GM19468 (cell line): ENCODE results near the gene APBA1.
"Not testable (repeated sequence)": the region's sequence is repeated elsewhere in the genome, so short reads cannot be mapped to it uniquely, and the experiment has no call there.

ENCODE experiments used
- ATAC-seq: cut with Tn5 transposase; IDR thresholded peaks from one replicate; pipeline ENCODE4 v1.9.1; 2021; ENCODE audit warnings: mild to moderate bottlenecking, moderate library complexity, moderate number of reproducible peaks; ENCODE audit not compliant: unreplicated experiment; ENCODE audit errors: extremely low read depth

The APBA1 gene

DNA sequence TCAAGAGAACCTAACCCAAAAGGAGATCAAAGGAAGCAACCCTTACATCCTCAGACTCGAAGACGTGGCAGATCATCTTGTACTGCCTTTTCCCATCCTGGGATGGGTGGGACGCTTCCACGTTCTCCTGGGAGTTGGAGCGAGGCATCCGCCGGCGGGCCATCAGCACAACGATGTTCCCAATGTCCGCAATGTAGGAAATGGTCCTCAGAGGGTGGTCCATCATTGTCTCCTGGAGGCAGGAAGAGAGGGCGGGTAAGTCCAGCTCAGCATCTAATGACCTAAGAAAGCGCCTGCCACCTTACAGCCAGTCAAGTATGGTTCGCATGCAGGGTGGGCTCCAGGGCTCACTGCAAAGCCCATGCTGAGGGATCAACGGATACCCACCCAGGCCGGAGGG is 216.0 kb downstream of the APBA1 start:
- ATAC-seq, result no peak

DNA sequence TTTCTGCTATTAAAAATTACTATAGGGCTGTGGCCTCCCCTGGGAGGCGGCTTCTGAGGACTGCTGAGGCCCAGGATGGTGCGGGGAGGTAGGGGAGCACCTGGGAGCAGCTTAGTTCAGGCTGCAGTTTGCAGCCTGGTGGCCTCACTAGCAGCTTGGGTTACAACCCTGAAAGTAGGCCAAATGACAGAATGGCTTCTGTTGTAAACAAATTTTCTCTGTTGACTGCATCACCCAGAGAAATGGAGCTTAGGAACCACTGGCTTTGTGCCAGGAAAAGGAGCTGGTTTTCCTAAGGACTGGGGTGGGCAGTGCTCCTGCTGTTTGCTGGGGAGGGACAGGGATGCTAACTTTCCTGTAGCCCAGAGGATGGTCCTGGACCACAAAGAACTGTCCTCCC is 216.9 kb downstream of the APBA1 start:
- ATAC-seq, result no peak

DNA sequence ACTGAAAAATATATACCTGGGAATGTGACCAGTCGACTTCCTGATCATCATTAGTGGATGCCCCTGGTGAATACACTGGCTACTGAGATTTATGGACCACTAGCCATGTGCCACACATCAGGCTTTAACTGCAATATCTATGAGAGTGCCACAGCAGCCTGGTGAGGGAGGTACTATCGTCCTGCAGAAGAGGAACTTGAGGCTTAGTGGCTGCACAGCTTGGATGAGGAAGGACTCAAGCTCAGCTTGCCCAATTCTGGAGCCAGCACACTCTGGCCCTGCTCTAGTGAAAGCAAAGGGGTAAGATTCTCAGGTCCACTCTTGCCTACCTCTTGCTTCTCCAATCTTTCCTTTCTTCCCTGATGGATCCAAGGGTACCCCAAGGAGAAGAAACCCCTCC is 217.8 kb downstream of the APBA1 start:
- no peak for ATAC-seq

DNA sequence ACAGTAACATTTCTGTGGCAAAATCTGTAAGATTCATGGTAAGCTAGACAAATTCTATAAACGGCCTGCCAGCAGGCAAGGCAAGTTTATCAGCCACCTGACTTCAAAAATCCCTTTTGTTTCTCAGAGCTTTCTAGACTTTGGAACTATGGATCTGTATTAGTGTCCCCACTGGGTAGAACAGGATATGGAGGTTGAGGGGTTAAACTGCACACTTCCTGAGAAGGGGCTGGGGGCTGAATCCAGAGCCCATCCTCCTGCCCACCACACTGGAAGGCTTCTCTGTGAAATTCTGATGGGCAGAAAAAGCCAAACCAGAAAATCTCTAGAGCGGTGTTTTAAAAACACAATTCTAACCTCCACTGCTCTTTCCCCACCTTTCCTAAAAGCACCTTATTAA is 218.4 kb downstream of the APBA1 start:
- ATAC-seq, result no peak

DNA sequence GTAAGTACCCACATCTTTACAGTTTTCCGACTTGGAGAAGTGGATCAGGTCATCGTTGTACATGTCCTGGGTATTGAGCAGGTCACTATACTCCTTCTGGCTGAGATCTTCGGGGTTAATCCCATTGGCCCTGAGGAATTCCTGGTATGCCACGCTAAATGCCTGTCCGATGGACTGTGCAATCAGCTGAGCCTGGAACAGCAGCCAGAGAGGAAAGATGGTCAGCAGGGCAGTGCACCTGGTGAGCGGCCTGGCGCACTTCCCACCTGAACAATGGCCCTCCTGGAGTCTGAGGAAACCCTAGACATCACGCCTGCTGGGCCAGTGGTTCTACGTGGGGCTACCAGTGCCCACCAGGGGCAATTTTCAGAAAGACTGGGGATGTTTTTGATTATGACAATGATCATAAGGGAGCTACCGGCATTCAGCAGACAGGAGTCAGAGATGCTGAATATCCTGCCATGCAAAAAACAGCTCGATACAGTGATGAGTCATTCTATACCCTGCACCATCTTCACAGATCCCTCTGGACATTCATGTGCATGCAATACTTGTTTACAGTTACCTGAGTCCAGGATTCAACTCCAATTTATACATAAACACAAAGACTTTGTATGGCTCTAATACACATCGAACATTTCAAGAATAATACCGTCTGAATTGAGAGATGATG is 219.9 kb downstream of the APBA1 start:
- no peak for ATAC-seq

DNA sequence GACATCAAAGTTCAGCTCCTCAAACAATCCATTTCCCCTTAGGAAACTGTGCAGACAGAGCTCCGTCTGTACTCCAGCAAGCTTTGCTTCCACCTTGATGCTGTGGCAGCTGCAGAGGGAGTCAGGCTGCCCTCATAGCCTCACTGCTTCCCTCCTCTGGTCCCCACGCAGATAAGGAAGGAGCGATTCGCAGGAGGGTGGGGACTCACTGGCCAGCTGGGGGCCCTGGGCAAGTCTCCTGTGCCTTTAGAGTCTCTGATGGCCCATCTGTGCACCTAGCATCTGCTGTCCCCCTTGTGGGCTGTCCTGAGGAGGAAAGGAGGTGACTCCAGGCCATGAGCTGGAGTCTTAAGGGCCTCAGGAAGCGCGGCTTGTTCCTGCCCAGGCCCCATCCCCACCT is 225.7 kb downstream of the APBA1 start:
- ATAC-seq, result no peak

DNA sequence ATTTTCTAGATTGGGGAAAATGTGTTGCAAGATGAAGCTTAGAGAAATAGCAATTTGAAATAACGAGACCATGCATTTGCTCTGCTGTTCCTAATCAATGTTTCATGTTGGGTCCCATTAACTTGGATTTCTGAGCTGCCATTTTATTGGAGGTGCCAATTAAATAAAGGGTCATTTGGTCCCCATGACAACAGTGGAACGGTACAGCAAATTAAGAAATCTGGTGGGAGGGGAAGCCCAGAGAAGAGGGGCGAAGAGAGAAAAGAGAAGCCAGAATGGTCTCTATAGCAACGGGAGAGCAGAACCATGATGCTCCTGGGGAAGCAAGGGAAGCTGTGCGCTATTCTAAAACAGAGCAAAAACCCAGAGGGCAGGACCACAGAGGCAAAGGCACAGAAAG is 226.9 kb downstream of the APBA1 start:
- ATAC-seq, result no peak

DNA sequence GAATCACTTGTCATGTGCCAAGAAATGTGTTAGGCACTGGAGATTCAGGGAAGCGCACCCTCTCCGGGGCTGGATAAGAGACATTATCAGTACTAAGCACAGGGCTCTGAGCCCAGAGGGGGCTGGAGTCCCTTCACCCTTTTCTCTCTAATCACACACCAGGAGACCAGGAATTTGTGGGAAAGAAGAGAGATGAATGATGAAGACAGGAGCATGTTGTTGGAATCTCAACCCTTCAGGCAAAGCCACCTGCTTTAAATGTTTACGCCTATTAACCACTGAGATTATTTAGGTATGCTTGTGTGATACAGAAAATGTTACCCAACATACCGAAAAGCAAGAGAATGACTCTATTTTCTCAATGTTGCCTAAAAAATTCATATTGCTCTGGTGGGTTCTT is 227.4 kb downstream of the APBA1 start:
- no peak for ATAC-seq

DNA sequence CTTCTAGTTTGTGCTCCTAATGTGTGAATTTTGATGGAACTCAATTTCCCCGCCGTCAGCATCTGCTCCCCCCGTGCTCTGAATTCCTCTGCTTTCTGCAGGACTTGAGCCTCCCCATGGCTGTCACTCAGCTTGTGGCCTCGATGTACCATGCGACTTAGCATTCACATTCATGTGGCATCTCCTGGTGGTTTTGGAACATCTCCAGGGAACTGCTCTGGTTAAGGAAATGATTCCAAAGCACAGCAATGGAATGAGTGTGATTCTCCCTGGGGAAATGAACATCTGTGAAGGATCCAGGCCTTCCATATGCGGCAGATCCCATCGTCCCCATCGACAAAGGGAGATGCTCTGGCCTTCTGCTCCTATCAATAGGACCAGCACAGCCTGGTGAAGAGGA is 228.2 kb downstream of the APBA1 start:
- ATAC-seq, result no peak

DNA sequence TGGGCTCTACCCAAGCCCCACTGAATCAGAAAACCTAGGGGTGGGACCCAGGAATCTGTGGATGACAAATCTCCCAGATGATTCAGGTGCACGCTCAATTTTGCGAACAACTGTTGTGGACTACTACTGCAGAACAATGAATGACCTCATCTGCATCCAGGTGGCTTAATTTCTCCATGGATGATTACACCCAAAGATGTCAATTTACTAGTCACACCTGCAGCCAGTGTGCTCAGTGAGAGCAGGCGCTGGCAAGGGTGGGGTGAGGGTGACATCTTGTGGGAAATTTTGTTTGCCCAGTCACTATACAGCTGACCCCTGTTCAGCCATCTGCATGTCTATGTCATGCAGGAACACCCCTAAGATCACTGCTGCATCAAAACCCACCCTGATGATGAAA is 229.0 kb downstream of the APBA1 start:
- ATAC-seq, result no peak

DNA sequence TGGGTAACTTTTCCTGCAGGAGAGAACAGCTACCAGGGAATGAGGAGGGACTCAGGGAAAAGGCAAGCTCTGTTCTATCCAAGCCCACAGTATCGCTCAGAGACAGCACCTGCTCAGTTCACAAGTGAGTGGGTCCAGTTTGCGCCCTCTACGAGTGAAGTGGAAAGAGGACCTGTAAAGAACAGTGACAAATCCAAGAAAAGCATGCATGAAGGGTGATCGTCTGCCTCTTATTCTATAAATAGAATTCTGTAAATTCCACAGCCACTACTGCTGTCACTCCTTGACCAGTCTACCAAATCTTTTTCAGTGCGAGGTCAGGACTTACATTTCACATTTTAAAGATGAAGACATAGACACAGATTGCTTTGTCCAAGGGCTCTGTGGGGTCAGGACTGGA is 229.7 kb downstream of the APBA1 start:
- no peak for ATAC-seq

DNA sequence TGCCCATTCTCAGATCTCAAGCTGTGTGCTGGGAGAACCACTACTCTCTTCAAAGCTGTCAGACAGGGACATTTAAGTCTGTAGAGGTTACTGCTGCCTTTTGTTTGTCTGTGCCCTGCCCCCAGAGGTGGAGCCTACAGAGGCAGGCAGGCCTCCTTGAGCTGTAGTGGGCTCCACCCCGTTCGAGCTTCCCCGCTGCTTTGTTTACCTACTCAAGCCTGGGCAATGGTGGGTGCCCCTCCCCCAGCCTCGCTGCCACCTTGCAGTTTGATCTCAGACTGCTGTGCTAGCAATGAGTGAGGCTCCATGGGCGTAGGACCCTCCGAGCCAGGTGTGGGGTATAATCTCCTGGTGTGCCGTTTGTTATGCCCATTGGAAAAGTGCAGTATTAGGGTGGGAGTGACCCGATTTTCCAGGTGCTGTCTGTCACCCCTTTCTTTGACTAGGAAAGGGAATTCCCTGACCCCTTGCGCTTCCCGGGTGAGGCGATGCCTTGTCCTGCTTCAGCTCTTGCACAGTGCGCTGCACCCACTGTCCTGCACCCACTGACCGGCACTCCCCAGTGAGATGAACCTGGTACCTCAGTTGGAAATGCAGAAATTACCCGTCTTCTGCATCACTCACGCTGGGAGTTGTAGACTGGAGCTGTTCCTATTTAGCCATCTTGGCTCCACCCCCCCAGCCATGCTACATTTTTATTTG is 231.8 kb downstream of the APBA1 start:
- ATAC-seq, result not testable (repeated sequence)

DNA sequence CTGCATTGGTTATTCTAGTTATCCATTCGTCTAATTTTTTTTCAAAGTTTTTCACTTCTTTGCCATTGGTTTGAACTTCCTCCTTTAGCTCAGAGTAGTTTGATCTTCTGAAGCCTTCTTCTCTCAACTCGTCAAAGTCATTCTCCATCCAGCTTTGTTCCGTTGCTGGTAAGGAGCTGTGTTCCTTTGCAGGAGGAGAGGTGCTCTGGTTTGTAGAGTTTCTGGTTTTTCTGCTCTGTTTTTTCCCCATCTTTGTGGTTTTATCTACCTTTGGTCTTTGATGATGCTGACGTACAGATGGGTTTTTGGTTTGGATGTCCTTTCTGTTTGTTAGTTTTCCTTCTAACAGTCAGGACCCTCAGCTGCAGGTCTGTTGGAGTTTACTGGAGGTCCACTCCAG is 232.5 kb downstream of the APBA1 start:
- not testable (repeated sequence) for ATAC-seq

DNA sequence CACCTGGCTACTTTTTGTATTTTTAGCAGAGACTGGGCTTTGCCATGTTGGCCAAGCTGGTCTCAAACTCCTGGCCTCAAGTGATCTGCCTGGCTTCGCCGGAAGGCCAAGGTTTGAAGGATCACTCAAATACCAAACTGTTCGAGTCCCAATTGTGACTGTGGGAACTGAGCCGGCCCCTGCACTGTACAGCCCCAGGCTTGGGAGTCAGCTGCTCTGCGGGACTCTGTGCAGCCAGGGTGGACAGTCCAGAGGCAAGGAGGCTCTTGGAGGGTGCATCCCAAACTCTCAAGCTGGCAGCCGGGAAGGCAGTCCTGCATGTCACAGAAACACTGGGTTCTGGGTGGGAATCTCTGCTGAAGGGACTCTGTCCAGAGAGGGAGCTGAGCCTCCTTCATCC is 238.2 kb downstream of the APBA1 start:
- ATAC-seq, result no peak

DNA sequence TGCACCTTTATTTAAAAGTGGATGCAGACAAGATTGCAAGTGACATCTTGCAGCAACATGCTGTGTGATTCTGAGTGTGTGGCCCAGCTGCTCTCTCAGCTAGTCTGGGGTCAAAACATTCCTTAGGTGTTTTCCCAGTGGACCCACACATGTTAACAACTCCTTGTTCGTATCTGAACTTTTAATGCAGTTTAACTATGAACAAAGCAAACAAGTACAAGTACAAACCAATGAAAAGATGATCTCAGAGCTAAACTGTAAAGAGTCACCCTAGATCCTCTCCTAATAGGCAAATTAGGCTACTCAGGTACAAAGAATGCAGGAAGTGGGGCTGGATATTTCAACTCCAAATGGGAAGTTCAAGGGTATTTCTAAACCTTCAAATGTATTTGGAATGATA is 238.8 kb downstream of the APBA1 start:
- no peak for ATAC-seq

DNA sequence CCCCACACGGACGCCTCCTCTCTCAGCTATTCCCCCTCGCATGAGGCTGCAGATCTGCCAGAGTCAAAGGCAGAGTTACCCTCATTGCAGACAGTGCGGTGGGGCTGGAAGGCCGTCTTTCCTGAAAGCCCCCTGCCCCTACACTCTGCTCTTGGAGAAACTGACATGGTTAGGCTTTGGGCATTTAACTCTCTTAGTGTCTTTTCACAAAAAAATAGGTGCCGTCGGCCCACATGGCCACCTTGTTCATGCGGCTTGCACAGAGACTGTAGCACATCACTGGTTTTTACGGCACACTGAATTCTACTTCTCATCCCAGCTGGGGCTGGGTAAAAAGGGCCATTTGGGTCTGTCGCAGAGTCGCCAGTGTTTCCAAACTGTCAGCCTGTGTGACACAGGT is 239.5 kb downstream of the APBA1 start:
- no peak for ATAC-seq

DNA sequence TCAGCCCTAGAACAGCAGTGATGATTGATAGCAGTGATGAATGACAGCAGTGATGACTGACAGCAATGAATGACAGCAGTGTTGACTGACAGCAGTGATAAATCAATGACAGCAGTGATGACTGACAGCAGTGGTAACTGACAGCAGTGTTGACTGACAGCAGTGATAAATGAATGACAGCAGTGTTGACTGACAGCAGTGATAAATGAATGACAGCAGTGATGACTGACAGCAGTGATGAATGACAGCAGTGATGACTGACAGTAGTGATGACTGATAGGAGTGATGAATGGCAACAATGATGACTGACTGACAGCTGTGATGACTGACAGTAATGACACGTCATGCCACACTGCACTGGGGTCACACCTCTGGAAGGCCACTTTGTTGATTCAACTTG is 240.4 kb downstream of the APBA1 start:
- no peak for ATAC-seq

DNA sequence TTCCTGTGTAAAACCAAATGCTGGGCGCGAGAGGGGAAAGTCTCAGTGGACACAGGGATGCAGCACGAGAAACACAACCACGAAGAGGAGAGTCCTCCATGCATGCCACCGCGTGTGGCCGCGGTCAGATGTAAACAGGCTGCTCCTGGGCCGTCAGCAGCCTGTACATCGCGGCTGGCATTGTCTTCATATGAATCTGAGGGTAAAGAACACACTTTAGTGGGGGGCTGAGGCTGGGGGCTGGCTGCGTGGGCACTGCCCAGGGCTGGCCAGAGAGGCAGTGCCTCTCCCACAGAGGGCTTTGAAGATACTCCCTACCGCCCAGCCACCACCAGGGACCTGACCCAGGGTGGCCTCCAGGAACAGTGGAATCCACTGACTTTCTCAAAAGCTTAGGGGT is 241.0 kb downstream of the APBA1 start:
- no peak for ATAC-seq

DNA sequence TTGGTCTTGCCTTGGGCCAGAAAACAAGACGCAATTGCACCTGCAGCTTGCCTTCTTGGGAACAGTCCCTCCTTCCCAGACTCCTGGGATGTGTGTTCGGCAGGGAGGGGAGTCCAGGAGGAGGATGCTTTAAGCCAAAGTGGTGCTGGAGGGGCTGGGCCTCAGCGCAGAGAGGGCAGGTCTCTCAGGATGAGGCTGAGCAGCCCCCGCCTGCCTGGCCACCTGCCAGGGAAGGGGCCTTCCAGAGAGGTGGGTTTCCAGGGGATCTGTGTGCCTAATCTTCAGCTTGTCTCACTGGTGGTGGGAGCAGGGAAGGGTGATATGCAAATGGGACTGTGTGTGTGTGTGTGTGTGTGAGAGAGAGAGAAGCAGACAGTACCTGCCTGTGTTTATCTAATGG is 242.0 kb downstream of the APBA1 start:
- no peak for ATAC-seq

DNA sequence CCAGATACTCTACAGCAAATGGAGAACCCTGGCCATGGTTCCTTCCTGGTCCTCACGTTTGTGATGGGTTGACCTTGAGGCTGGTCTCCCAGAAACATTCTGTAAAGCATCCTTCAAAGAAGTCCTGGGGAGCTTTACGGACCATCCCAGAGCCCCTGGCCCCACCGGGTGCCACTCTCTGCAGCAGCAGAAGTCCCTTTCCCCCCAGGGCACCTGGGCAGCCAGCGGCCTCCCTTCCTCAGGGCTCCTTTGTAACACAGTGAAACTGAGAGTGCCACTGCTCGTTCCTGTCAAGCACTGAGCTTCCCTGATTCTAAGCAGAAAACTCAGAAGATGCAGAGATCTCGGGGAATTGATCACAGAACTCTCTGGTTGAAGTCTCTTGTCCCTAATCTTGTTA is 242.9 kb downstream of the APBA1 start:
- ATAC-seq, result no peak

DNA sequence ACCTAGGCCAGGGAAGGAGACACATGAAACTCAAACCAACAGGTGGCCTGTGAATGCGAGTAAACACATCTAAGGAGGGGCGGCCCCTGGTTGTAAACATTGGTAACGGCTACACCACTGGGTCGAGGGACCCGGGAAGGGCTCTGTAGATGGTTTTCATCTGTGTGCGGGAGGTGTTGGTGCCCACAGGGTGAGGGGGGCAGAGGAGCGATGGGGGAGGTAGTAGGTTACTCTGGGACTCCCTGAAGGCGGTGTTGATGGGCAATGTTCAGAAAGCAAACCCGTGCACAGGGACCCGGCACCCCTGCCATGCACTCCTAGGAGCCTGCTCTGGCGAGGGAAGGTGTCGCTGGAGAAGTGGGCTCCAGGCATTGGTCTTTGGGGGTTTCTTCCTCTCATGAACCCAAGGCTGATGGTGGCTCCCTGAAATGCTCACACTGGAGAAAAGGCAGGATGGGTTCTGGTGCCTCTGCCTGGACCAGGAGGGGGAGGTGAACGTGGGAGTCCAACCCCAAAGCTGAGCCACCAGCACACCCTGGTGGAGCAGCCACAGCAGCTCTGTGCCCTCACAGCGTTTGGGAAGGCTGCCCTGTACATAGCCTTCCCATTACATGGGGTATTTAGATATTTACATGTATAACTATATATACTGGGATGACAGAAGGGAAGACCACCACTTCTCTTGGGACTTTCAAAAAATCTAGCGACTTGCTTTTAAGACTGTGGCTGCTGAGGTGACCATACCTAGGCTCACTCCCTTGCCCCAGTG is 244.0 kb downstream of the APBA1 start:
- no peak for ATAC-seq
